Placental epithelial cell (primary cell): ENCODE measurements around the gene ELL2. TPM values are rescaled to one million over a fixed set of nuclear protein-coding genes. Genes with fewer than 3 reads are reported as not detected.

ENCODE experiments used
- total RNA-seq: library from RNA; depleted of rRNA; stranded (reverse); fragments of >200 nt; gene quantifications from 2 replicates; pipeline ENCODE4 v1.2.3, GENCODE V29; 2012

The ELL2 gene
- total RNA-seq: 11.4 and 19.6 TPM in 2 replicates

DNA sequence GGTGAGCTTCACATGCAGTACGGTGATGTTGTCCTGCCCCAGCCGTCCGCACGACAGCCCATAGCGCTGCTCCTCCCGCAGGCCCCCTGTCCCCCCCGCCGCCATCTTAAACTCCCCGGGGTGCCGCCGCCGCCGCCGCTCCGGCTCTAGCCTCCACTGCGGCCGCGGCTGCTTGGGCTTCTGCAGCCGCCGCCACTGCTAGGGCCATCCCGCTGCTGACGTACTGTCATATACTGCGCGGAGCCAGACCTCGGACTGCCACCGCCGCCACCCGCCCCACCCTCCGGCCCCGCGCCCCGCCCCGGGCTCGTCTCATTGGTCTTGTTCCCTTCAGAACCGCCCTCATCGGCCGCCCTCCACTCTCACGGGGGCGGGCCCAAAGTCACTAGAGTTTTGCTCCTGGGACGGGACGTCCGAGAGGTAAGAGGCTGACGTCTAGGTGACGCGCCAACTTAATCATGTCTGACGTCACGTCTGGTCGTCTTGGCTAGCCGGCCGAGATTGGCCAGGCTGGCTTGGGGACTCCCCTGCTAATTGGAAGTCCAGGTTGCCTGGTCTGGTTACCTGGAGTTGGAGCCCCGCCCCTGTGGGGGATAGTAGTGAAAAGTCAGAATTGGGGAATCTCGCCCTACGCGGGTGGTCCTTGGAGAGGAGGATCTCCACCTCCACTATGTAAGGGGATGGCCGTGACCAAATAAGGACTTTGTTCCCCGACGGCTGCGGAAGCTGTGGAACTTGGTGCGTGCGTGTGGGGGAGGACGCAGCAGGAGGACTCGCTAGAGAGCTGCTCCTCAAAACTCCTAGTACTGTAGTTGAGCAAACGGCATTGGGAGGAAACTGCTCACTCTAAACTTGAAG lies at the start of gene ELL2:
Gene ELL2 (minus strand): TSS at position 235 of the 858 bp plus-strand sequence. CDS start 130 bp downstream, at position 105.

Other genes starting within 250 kb of the ELL2 start
- gene RHOBTB3, start 230.5 kb downstream of the ELL2 start, total RNA-seq: 368 and 392 TPM in 2 replicates
- gene GLRX, start 139.1 kb downstream of the ELL2 start, total RNA-seq: 78.1 and 161 TPM in 2 replicates